CD4-positive, alpha-beta T cell (primary cell): ENCODE results near the gene DEPDC5. TPM values are rescaled to one million over a fixed set of nuclear protein-coding genes. Genes with fewer than 3 reads are reported as not detected.

Experiments
- ATAC-seq: fragments of 200-7000 bp; cut with Tn5 transposase; one replicate; pipeline ENCODE4 v1.10.0; 2022; ENCODE audit warnings: mild to moderate bottlenecking; ENCODE audit not compliant: poor library complexity
- CTCF ChIA-PET: fragments of 350-600 bp; sonication (Branson Sonifier 250); formaldehyde crosslinking; loops from one replicate; lab custom pipeline; 2021; ENCODE audit warnings: antibody characterized with exemption, inconsistent platforms; lab: Charles Lee
- POLR2A ChIA-PET: fragments of 350-600 bp; sonication (Branson Sonifier 250); formaldehyde crosslinking; loops from one replicate; lab custom pipeline; 2021; ENCODE audit warnings: antibody characterized with exemption, inconsistent platforms; lab: Charles Lee
- DNase-seq, 14 experiments: peaks; one replicate each; pipeline ENCODE4 v3.0.0-alpha.2; 2013 to 2020; ENCODE audit warnings: mixed read lengths in 2 of 14
- H3K27ac ChIP-seq, 2 donors: one replicate each; pipeline versions ENCODE4 v1.5.1 to v1.7.0; 2013; ENCODE audit warnings: low read length in 2 of 2, low read depth in 1 of 2, mild to moderate bottlenecking in 1 of 2
- H3K27me3 ChIP-seq, 2 experiments: 1 replicate in 1 of 2; 2 replicates in 1 of 2; pipeline versions ENCODE4 v1.6.1 to v1.7.0; 2013; ENCODE audit warnings: low read length in 2 of 2, control low read depth in 1 of 2, mild to moderate bottlenecking in 1 of 2, moderate library complexity in 1 of 2; ENCODE audit not compliant: insufficient read depth in 2 of 2, control insufficient read depth in 1 of 2
- H3K36me3 ChIP-seq: one replicate; pipeline ENCODE4 v1.6.1; 2013; ENCODE audit warnings: low read length, control low read depth; ENCODE audit not compliant: insufficient read depth
- H3K4me1 ChIP-seq: one replicate; pipeline ENCODE4 v1.6.1; 2013; ENCODE audit warnings: low read length, control low read depth; ENCODE audit not compliant: insufficient read depth
- H3K4me3 ChIP-seq: one replicate; pipeline ENCODE4 v1.5.1; 2013; ENCODE audit warnings: mild to moderate bottlenecking, low read length, moderate library complexity
- H3K9me3 ChIP-seq, 2 experiments: 1 replicate in 1 of 2; 2 replicates in 1 of 2; pipeline versions ENCODE4 v1.6.1 to v1.7.0; 2013; ENCODE audit warnings: low read length in 2 of 2, mild to moderate bottlenecking in 2 of 2, control low read depth in 1 of 2, moderate library complexity in 1 of 2; ENCODE audit not compliant: control insufficient read depth in 1 of 2, insufficient read depth in 1 of 2
- H3K27ac Mint-ChIP-seq: one replicate; pipeline ENCODE4 v1.8.0; 2020; ENCODE audit warnings: mixed read lengths
- H3K27me3 Mint-ChIP-seq: one replicate; pipeline ENCODE4 v1.8.0; 2021; ENCODE audit warnings: mixed read lengths
- H3K36me3 Mint-ChIP-seq: one replicate; pipeline ENCODE4 v1.8.0; 2021; ENCODE audit warnings: low read depth, mixed read lengths
- H3K4me1 Mint-ChIP-seq: one replicate; pipeline ENCODE4 v1.8.0; 2021; ENCODE audit warnings: low read depth, mixed read lengths
- H3K4me3 Mint-ChIP-seq: one replicate; pipeline ENCODE4 v1.8.0; 2020; ENCODE audit warnings: mild to moderate bottlenecking, mixed read lengths
- H3K9me3 Mint-ChIP-seq: one replicate; pipeline ENCODE4 v1.8.0; 2020; ENCODE audit warnings: mixed read lengths
- intact Hi-C, 2 experiments: fragments of 100-400 bp; cut with DNase I in 1 of 2; cut with micrococcal nuclease in 1 of 2; formaldehyde crosslinking; loops; one replicate each; pipeline versions ENCODE4 v1.15.1 to v1.9.0; 2023 to 2025; cut with DNase I, micrococcal nuclease
- total RNA-seq, 174 experiments: library from RNA in 2 of 174; stranded (reverse) in 2 of 174; gene quantifications; one replicate each; pipeline ENCODE4 v1.2.3 and lab custom pipeline; 2021 to 2026
- TF ChIP-seq, protein P1 (sequence below): fragments of 200-600 bp; IDR thresholded peaks from one replicate; pipeline ENCODE4 v1.8.0; 2022; ENCODE audit warnings: antibody characterized with exemption, mild to moderate bottlenecking

Gene DEPDC5
- total RNA-seq, 2 experiments from 2014 or later, result 32.9 to 36.6 TPM

DNA sequence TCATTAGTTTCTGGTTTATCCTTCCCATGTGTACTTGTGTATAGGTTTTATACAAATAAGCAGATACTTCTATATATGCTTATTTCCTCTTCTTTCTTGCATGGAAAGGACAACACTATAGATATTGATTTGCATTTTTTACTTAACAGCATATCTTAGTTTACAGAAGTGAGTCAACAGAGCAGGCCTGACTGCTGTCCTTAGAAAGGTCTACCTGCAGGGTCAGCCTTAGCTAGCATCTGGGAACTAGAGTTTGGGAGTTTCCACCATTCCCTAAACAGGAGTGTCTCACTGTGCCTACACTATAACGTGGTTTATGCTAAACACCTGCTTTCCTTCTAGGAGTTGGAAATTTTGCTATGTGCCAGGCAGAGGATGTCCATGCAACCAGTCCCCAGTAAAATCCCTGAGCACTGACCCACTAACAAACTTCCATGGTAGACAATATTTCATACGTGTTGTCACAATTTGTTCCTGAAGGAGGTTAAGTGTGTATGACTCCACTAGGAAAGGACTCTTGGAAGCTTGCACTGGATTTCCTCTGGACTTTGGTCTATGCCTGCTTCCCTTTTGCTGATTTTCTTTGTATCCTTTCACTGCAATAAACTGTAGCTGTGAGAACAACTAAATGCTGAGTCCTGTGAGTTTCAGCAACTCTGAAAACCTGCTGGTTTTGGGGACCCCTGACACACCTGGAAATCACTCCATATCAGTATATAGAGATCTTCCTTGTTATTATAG is 21.6 kb upstream of the DEPDC5 start:
- Mint-ChIP-seq H3K9me3 (no peaks in the 10 kb centered on the region), H3K4me1 (peaks cover 15% of the 10 kb centered on the region), H3K4me3 (no peak overlapping the region), H3K36me3 (peaks cover 16% of the 10 kb centered on the region), H3K27ac (no peak overlapping the region), H3K27me3 (no peaks in the 10 kb centered on the region)
- ChIA-PET POLR2A (no interaction called here), CTCF (interaction anchor here (1.1 kb wide), 1 partner anchor 67 kb away, joined by 3 read pairs; no protein-coding TSS in a partner anchor)
- H3K27me3 ChIP-seq, result no peaks in the 10 kb centered on the region
- H3K36me3 ChIP-seq, result peaks cover 7% of the 10 kb centered on the region
- ATAC-seq, result no peak
- no peak overlapping the region for H3K27ac ChIP-seq
- no peaks in the 10 kb centered on the region for H3K9me3 ChIP-seq
- H3K4me1 ChIP-seq, result no peaks in the 10 kb centered on the region
- no peak for DNase-seq
- intact Hi-C loops, result no loop called here
- no peak overlapping the region for H3K4me3 ChIP-seq
- TF ChIP-seq, protein P1, sequence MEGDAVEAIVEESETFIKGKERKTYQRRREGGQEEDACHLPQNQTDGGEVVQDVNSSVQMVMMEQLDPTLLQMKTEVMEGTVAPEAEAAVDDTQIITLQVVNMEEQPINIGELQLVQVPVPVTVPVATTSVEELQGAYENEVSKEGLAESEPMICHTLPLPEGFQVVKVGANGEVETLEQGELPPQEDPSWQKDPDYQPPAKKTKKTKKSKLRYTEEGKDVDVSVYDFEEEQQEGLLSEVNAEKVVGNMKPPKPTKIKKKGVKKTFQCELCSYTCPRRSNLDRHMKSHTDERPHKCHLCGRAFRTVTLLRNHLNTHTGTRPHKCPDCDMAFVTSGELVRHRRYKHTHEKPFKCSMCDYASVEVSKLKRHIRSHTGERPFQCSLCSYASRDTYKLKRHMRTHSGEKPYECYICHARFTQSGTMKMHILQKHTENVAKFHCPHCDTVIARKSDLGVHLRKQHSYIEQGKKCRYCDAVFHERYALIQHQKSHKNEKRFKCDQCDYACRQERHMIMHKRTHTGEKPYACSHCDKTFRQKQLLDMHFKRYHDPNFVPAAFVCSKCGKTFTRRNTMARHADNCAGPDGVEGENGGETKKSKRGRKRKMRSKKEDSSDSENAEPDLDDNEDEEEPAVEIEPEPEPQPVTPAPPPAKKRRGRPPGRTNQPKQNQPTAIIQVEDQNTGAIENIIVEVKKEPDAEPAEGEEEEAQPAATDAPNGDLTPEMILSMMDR, result no peak

DNA sequence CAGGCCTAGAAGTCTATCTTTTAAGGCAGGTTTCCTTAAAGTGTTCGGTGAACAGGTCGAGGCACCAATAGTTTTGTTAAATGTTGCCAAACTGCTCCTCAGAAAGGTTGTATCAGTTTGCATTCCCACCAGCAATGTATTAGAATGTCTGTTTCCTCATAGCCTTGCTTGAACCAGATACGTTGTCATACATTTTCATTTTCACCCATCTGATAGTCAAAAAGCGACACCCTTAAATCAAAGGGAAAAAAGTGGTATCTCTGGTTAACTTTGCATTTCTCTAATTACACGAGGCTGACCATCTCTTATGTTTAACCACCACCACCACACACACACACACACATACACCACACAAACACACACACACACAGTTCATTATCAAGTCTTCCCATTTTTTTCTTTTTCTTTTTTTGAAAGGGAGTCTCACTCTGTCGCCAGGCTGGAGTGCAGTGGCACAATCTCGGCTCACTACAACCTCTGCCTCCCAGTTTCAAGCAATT is 20.2 kb upstream of the DEPDC5 start:
- Mint-ChIP-seq H3K27me3 (no peaks in the 10 kb centered on the region), H3K9me3 (no peaks in the 10 kb centered on the region), H3K27ac (no peak overlapping the region), H3K4me3 (no peak overlapping the region), H3K36me3 (peaks cover 27% of the 10 kb centered on the region), H3K4me1 (peaks cover 27% of the 10 kb centered on the region)
- H3K9me3 ChIP-seq, result no peaks in the 10 kb centered on the region
- no peak overlapping the region for H3K4me3 ChIP-seq
- no peaks in the 10 kb centered on the region for H3K27me3 ChIP-seq
- no peak for ATAC-seq
- H3K4me1 ChIP-seq, result peaks cover 4% of the 10 kb centered on the region
- TF ChIP-seq, protein P1, result no peak
- intact Hi-C loops, result no loop called here
- CTCF ChIA-PET, result no interaction called here
- no peak overlapping the region for H3K27ac ChIP-seq
- DNase-seq, result no peak
- H3K36me3 ChIP-seq, result peaks cover 10% of the 10 kb centered on the region
- POLR2A ChIA-PET, result no interaction called here

DNA sequence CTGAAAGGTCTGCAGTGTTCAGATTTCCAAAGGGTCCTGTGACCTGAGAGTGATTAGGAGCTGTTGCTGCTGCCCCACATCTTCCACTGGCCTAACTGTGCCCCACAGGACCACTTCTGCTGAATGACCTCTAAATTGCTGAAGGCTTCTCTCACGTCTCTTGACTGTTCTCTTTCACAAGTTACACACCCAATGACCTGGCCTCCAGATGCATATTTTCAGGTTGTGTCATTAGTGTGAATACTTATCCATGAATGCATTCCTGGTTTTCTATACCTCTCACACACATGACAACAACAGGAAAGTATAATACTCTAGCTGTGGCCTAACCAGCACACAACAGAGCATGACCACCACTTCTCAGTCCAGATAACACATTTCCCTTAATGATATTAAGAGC is 19.3 kb upstream of the DEPDC5 start:
- Mint-ChIP-seq H3K4me3 (no peak overlapping the region), H3K27me3 (no peaks in the 10 kb centered on the region), H3K27ac (no peak overlapping the region), H3K4me1 (peaks cover 36% of the 10 kb centered on the region), H3K9me3 (no peaks in the 10 kb centered on the region), H3K36me3 (peaks cover 35% of the 10 kb centered on the region)
- ATAC-seq (no peak), DNase-seq (no peak)
- intact Hi-C loops, result no loop called here
- Histone ChIP-seq H3K4me1 (peaks cover 4% of the 10 kb centered on the region), H3K4me3 (no peak overlapping the region), H3K27ac (no peak overlapping the region), H3K36me3 (peaks cover 19% of the 10 kb centered on the region), H3K9me3 (no peaks in the 10 kb centered on the region), H3K27me3 (no peaks in the 10 kb centered on the region)
- TF ChIP-seq, protein P1, result no peak
- ChIA-PET CTCF (no interaction called here), POLR2A (no interaction called here)
